Right lobe of liver (tissue), 4 donors: Measurements from ENCODE around the gene SNX11.

Experiments used
- POLR2A ChIP-seq: fragments of 450-650 bp; IDR thresholded peaks from one replicate; pipeline ENCODE4 v1.6.1; 2017; ENCODE audit warnings: antibody characterized with exemption, mild to moderate bottlenecking
- TF ChIP-seq, protein P1 (sequence below), 4 donors: fragments of 200-600 bp in 3 of 4; fragments of 450-650 bp in 1 of 4; IDR thresholded peaks; one replicate each; pipeline versions ENCODE4 v1.5.1 to v1.8.0; 2016 to 2022; ENCODE audit warnings: antibody characterized with exemption in 4 of 4, mild to moderate bottlenecking in 2 of 4
- donor health status: DM: no; HTN: no; CAD: no.
- donor health status: DM: no; HTN: no; CAD: no.
- donor health status: DM: no; HTN: yes; CAD: no.

DNA sequence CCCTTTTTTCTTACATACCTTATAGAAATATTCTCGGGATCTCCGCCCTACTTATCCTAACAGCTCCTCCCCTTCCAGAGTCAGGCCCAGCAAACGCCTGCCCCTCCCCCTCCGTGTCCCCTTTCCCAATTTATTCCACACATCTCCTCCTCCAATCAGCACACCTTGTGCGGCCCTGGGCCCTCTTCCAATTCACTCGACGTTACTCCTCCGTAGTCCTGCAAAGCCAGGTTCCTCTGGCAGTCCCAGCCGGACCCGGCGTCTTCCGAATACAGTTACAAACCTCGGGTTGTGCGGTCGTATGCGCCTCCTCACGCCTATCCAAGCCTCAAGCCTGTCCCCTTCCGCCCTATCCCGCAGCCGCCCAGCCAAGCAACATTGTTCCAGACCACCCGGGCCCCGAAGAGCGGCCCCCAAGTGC is 7.0 kb upstream of the SNX11 start:
- TF ChIP-seq, protein P1, sequence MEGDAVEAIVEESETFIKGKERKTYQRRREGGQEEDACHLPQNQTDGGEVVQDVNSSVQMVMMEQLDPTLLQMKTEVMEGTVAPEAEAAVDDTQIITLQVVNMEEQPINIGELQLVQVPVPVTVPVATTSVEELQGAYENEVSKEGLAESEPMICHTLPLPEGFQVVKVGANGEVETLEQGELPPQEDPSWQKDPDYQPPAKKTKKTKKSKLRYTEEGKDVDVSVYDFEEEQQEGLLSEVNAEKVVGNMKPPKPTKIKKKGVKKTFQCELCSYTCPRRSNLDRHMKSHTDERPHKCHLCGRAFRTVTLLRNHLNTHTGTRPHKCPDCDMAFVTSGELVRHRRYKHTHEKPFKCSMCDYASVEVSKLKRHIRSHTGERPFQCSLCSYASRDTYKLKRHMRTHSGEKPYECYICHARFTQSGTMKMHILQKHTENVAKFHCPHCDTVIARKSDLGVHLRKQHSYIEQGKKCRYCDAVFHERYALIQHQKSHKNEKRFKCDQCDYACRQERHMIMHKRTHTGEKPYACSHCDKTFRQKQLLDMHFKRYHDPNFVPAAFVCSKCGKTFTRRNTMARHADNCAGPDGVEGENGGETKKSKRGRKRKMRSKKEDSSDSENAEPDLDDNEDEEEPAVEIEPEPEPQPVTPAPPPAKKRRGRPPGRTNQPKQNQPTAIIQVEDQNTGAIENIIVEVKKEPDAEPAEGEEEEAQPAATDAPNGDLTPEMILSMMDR (IDR thresholded peaks at IDR 0.05) = no peak
- no peak for TF ChIP-seq POLR2A
